GM18517 (cell line): ENCODE data around the gene DYSF.

Experiments
- ATAC-seq: cut with Tn5 transposase; IDR thresholded peaks from one replicate; pipeline ENCODE4 v1.9.1; 2021; ENCODE audit warnings: mild to moderate bottlenecking, moderate library complexity; ENCODE audit not compliant: unreplicated experiment

DYSF gene

GRCh38 chr2:71697106-71698004, 244.0 kb downstream of the DYSF start:
- ATAC-seq, result no peak

GRCh38 chr2:71699428-71699827, 246.1 kb downstream of the DYSF start:
- no peak for ATAC-seq

- ATAC-seq, result no peak
Measured at GRCh38 chr2:71700041-71700657, 246.8 kb downstream of the DYSF start.

- ATAC-seq, result no peak
Measured at GRCh38 chr2:71700658-71701397, 247.5 kb downstream of the DYSF start.

- no peak for ATAC-seq
Measured at GRCh38 chr2:71702071-71702970, 249.0 kb downstream of the DYSF start.

GRCh38 chr2:71702971-71703898, 249.9 kb downstream of the DYSF start:
- no peak for ATAC-seq

- ATAC-seq, result no peak
Measured at GRCh38 chr2:71704131-71704561, 250.8 kb downstream of the DYSF start.

GRCh38 chr2:71704688-71705087, 251.3 kb downstream of the DYSF start:
- ATAC-seq, result no peak

- ATAC-seq, result no peak
Measured at GRCh38 chr2:71705171-71705960, 252.0 kb downstream of the DYSF start.

- ATAC-seq, result no peak
Measured at GRCh38 chr2:71706121-71706520, 252.8 kb downstream of the DYSF start.

GRCh38 chr2:71706836-71707235, 253.5 kb downstream of the DYSF start:
- ATAC-seq, result no peak

GRCh38 chr2:71710367-71711132, 257.2 kb downstream of the DYSF start:
- no peak for ATAC-seq

- no peak for ATAC-seq
Measured at GRCh38 chr2:71711133-71711855, 257.9 kb downstream of the DYSF start.

- ATAC-seq, result no peak
Measured at GRCh38 chr2:71712158-71712818, 258.9 kb downstream of the DYSF start.

- no peak for ATAC-seq
Measured at GRCh38 chr2:71713581-71714580, 260.5 kb downstream of the DYSF start.
